T-cell (primary cell): Measurements from ENCODE around the gene EXOC6B. TPM values are rescaled to one million over a fixed set of nuclear protein-coding genes. Genes with fewer than 3 reads are reported as not detected.

Source experiments
- ATAC-seq, 4 experiments: fragments of 200-7000 bp in 3 of 4; fragments of 150-1000 bp in 1 of 4; cut with Tn5 transposase; replicated peaks in 1 of 4; 1 replicate in 3 of 4; 2 replicates in 1 of 4; pipeline ENCODE4 v1.10.0; 2021; ENCODE audit warnings: moderate library complexity in 3 of 4, mild to moderate bottlenecking in 2 of 4, moderate number of reproducible peaks in 1 of 4
- CTCF ChIA-PET, 2 donors: fragments of 300-600 bp; sonication (Branson Sonifier 250); formaldehyde crosslinking; loops; one replicate each; lab custom pipeline; 2022; ENCODE audit warnings: antibody characterized with exemption in 2 of 2; lab: Charles Lee
- POLR2A ChIA-PET, 2 donors: fragments of 300-600 bp; sonication (Branson Sonifier 250); formaldehyde crosslinking; loops; one replicate each; lab custom pipeline; 2022; ENCODE audit warnings: antibody characterized with exemption in 2 of 2; lab: Charles Lee
- DNase-seq, 35 experiments: peaks; one replicate each; pipeline versions ENCODE4 v3.0.0 to v3.0.0-alpha.2; 2013 to 2023
- H3K27ac ChIP-seq: one replicate; pipeline ENCODE4 v1.5.1; 2013; ENCODE audit warnings: low read length
- H3K27me3 ChIP-seq, 2 experiments: replicated peaks in 1 of 2; 1 replicate in 1 of 2; 2 replicates in 1 of 2; pipeline versions ENCODE4 v1.6.1 to v1.7.0; 2013; ENCODE audit warnings: low read length in 1 of 2, mixed read lengths in 1 of 2; ENCODE audit not compliant: control insufficient read depth in 2 of 2, insufficient read depth in 2 of 2; ENCODE audit errors: extremely low read depth in 1 of 2
- H3K36me3 ChIP-seq, 2 donors: 1 replicate in 1 of 2; 2 replicates in 1 of 2; pipeline versions ENCODE4 v1.6.1 to v1.7.0; 2013; ENCODE audit warnings: low read length in 1 of 2; ENCODE audit not compliant: control insufficient read depth in 2 of 2, insufficient read depth in 1 of 2; ENCODE audit errors: extremely low read depth in 1 of 2
- H3K4me1 ChIP-seq, 2 experiments: 1 replicate in 1 of 2; 2 replicates in 1 of 2; pipeline versions ENCODE4 v1.6.1 to v1.7.0; 2013; ENCODE audit warnings: low read length in 2 of 2, mixed read lengths in 1 of 2; ENCODE audit not compliant: insufficient read depth in 2 of 2, control insufficient read depth in 1 of 2; ENCODE audit errors: extremely low read depth in 1 of 2
- H3K4me3 ChIP-seq, 2 donors: 1 replicate in 1 of 2; 2 replicates in 1 of 2; pipeline versions ENCODE4 v1.5.1 to v1.7.0; 2013; ENCODE audit warnings: mild to moderate bottlenecking in 2 of 2, low read length in 1 of 2, moderate library complexity in 1 of 2; ENCODE audit not compliant: control insufficient read depth in 1 of 2; ENCODE audit errors: extremely low read depth in 1 of 2
- H3K9me3 ChIP-seq: 2 replicates; pipeline ENCODE4 v1.7.0; 2013
- H3K27ac Mint-ChIP-seq, 2 donors: one replicate each; pipeline ENCODE4 v1.8.0; 2020 to 2021; ENCODE audit warnings: mild to moderate bottlenecking in 2 of 2, mixed read lengths in 2 of 2
- H3K27me3 Mint-ChIP-seq, 2 donors: one replicate each; pipeline ENCODE4 v1.8.0; 2021 to 2022; ENCODE audit warnings: mixed read lengths in 2 of 2
- H3K36me3 Mint-ChIP-seq: one replicate; pipeline ENCODE4 v1.8.0; 2021; ENCODE audit warnings: mixed read lengths
- H3K4me1 Mint-ChIP-seq, 3 donors: one replicate each; pipeline ENCODE4 v1.8.0; 2020 to 2022; ENCODE audit warnings: mixed read lengths in 3 of 3, mild to moderate bottlenecking in 1 of 3
- H3K4me3 Mint-ChIP-seq, 3 donors: one replicate each; pipeline ENCODE4 v1.8.0; 2020 to 2022; ENCODE audit warnings: mild to moderate bottlenecking in 3 of 3, mixed read lengths in 3 of 3, moderate library complexity in 3 of 3
- H3K9me3 Mint-ChIP-seq, 3 donors: one replicate each; pipeline ENCODE4 v1.8.0; 2020 to 2022; ENCODE audit warnings: mixed read lengths in 3 of 3
- WGBS: methylation state at CpG from one replicate; pipeline ENCODE4 v1.1.5; 2013; ENCODE audit warnings: missing lambda C conversion rate; ENCODE audit not compliant: insufficient coverage; 5-methylcytosine and 5-hydroxymethylcytosine counted together
- total RNA-seq, 35 experiments: library from RNA in 6 of 35; stranded (reverse) in 6 of 35; fragments of 120-200 nt in 1 of 35; gene quantifications; one replicate each; pipeline versions ENCODE4 v1.2.1 to v1.2.4 and lab custom pipeline; 2013 to 2026

EXOC6B gene
- total RNA-seq, 5 donors from 2014 or later (not counting 1 experiment from before 2014, with no cell fraction given): 13.3 to 18.9 (median 16.6) TPM

- no peak overlapping the region for H3K4me3 ChIP-seq
- H3K27me3 ChIP-seq: no peaks in the 10 kb centered on the region
- H3K27ac Mint-ChIP-seq: no peak overlapping the region
- no peak overlapping the region for H3K27ac ChIP-seq
- WGBS: no CpG with 5 or more reads among the region's 2 CpGs
- no peaks in the 10 kb centered on the region for H3K36me3 ChIP-seq
- H3K36me3 Mint-ChIP-seq: peaks cover 4% of the 10 kb centered on the region
- H3K4me1 ChIP-seq: no peaks in the 10 kb centered on the region
- CTCF ChIA-PET: interaction anchor here (0.9 to 1.3 kb wide), 3 partner anchors 825 to 1198 kb away, joined by 3 read pairs; no protein-coding TSS in a partner anchor
- no peak for ATAC-seq
- no peaks in the 10 kb centered on the region for H3K4me1 Mint-ChIP-seq
- H3K27me3 Mint-ChIP-seq: no peaks in the 10 kb centered on the region
- POLR2A ChIA-PET: interaction anchor here in 1 of 2 donors (0.6 kb wide), 1 partner anchor 67 kb away, joined by 3 read pairs; no protein-coding TSS in a partner anchor
- no peaks in the 10 kb centered on the region for H3K9me3 Mint-ChIP-seq
- no peaks in the 10 kb centered on the region for H3K9me3 ChIP-seq
- H3K4me3 Mint-ChIP-seq: no peak overlapping the region
- DNase-seq: peak in 1 of 35 experiments; percentile 58
Measured at GRCh38 chr2:72745679-72746368, 80.0 kb downstream of the EXOC6B start.

- Histone ChIP-seq H3K27ac (no peak overlapping the region), H3K9me3 (no peaks in the 10 kb centered on the region), H3K36me3 (peaks cover 0 to 2% of the 10 kb centered on the region in 2 donors), H3K4me3 (no peak overlapping the region), H3K27me3 (no peaks in the 10 kb centered on the region), H3K4me1 (no peaks in the 10 kb centered on the region)
- no peak for DNase-seq
- Mint-ChIP-seq H3K4me3 (no peak overlapping the region), H3K4me1 (no peaks in the 10 kb centered on the region), H3K27ac (no peak overlapping the region), H3K27me3 (no peaks in the 10 kb centered on the region), H3K9me3 (no peaks in the 10 kb centered on the region), H3K36me3 (peaks cover 4% of the 10 kb centered on the region)
- CTCF ChIA-PET: no interaction called here
- POLR2A ChIA-PET: no interaction called here
- ATAC-seq: no peak
Measured at GRCh38 chr2:72744049-72744448, 81.8 kb downstream of the EXOC6B start.

GRCh38 chr2:72743481-72743880 lies 82.4 kb downstream of the EXOC6B start:
- Mint-ChIP-seq H3K27ac (no peak overlapping the region), H3K4me3 (no peak overlapping the region), H3K9me3 (no peaks in the 10 kb centered on the region), H3K27me3 (no peaks in the 10 kb centered on the region), H3K36me3 (peaks cover 6% of the 10 kb centered on the region), H3K4me1 (no peaks in the 10 kb centered on the region)
- H3K36me3 ChIP-seq: peaks cover 0 to 2% of the 10 kb centered on the region in 2 donors
- WGBS: no CpG with 5 or more reads among the region's 2 CpGs
- no peaks in the 10 kb centered on the region for H3K4me1 ChIP-seq
- no peaks in the 10 kb centered on the region for H3K9me3 ChIP-seq
- H3K27me3 ChIP-seq: no peaks in the 10 kb centered on the region
- H3K27ac ChIP-seq: no peak overlapping the region
- DNase-seq (no peak), ATAC-seq (no peak)
- CTCF ChIA-PET: no interaction called here
- no peak overlapping the region for H3K4me3 ChIP-seq
- POLR2A ChIA-PET: no interaction called here

- no peaks in the 10 kb centered on the region for H3K27me3 ChIP-seq
- peaks cover 21% of the 10 kb centered on the region for H3K36me3 Mint-ChIP-seq
- POLR2A ChIA-PET: no interaction called here
- no peak overlapping the region for H3K27ac ChIP-seq
- no peak overlapping the region for H3K27ac Mint-ChIP-seq
- H3K9me3 ChIP-seq: no peaks in the 10 kb centered on the region
- ATAC-seq (no peak), DNase-seq (no peak)
- peaks cover 0 to 2% of the 10 kb centered on the region in 2 donors for H3K36me3 ChIP-seq
- CTCF ChIA-PET: no interaction called here
- no peaks in the 10 kb centered on the region for H3K27me3 Mint-ChIP-seq
- no peak overlapping the region for H3K4me3 Mint-ChIP-seq
- no peaks in the 10 kb centered on the region for H3K4me1 Mint-ChIP-seq
- no peaks in the 10 kb centered on the region for H3K4me1 ChIP-seq
- no peaks in the 10 kb centered on the region for H3K9me3 Mint-ChIP-seq
- no peak overlapping the region for H3K4me3 ChIP-seq
Measured at GRCh38 chr2:72738096-72738495, 87.7 kb downstream of the EXOC6B start.

GRCh38 chr2:72734432-72734831 lies 91.4 kb downstream of the EXOC6B start:
- no peak overlapping the region for H3K27ac Mint-ChIP-seq
- ChIA-PET CTCF (no interaction called here), POLR2A (no interaction called here)
- Histone ChIP-seq H3K4me3 (no peak overlapping the region), H3K27ac (no peak overlapping the region), H3K27me3 (no peaks in the 10 kb centered on the region), H3K4me1 (no peaks in the 10 kb centered on the region), H3K9me3 (no peaks in the 10 kb centered on the region), H3K36me3 (no peaks in the 10 kb centered on the region)
- H3K27me3 Mint-ChIP-seq: no peaks in the 10 kb centered on the region
- H3K4me1 Mint-ChIP-seq: no peaks in the 10 kb centered on the region
- no peak overlapping the region for H3K4me3 Mint-ChIP-seq
- peaks cover 30% of the 10 kb centered on the region for H3K36me3 Mint-ChIP-seq
- no CpG with 5 or more reads among the region's 2 CpGs for WGBS
- no peak for DNase-seq
- no peak for ATAC-seq
- H3K9me3 Mint-ChIP-seq: no peaks in the 10 kb centered on the region

GRCh38 chr2:72731116-72731515 lies 94.7 kb downstream of the EXOC6B start:
- no peaks in the 10 kb centered on the region for H3K27me3 Mint-ChIP-seq
- WGBS: no CpG with 5 or more reads among the region's 2 CpGs
- POLR2A ChIA-PET: no interaction called here

More at GRCh38 chr2:72731116-72731515, 94.7 kb downstream of the EXOC6B start:
- ATAC-seq (no peak), DNase-seq (no peak)
- Mint-ChIP-seq H3K4me1 (no peaks in the 10 kb centered on the region), H3K27ac (no peak overlapping the region), H3K9me3 (no peaks in the 10 kb centered on the region), H3K36me3 (peaks cover 16% of the 10 kb centered on the region), H3K4me3 (no peak overlapping the region)
- H3K27ac ChIP-seq: no peak overlapping the region
- no peaks in the 10 kb centered on the region for H3K9me3 ChIP-seq
- no peaks in the 10 kb centered on the region for H3K36me3 ChIP-seq
- H3K4me1 ChIP-seq: no peaks in the 10 kb centered on the region
- H3K27me3 ChIP-seq: no peaks in the 10 kb centered on the region
- CTCF ChIA-PET: no interaction called here
- H3K4me3 ChIP-seq: no peak overlapping the region
